Measurements from ENCODE around the gene TAS2R14.

Gene TAS2R14

DNA sequence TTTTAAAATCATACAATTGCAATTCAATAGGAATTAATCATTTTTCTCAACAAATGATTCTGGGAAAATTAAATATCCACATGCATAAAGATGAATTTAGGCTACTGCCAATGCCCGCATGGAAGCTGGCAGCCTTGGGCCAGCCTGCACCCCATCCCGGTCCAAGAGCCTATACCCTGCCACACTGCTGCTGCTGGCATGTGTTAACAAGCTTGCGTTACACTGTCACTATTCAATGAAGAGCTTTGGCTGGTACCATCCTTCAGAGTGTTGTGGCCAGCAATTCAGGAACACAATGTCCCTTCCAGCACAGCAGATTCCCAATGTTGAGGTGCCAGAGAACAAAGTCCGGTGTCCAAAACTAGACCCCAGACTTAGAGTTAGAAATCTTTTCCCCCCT is 13.6 kb upstream of the TAS2R14 start:
- Histone ChIP-seq H4K91ac (ENCODE audit: low read depth, low read length, poor library complexity) (no peak overlapping the region), H3K27me3 (ENCODE audit: control insufficient read depth in 3 of 3, insufficient read depth in 3 of 3, low read depth in 1 of 3, low read length in 3 of 3) (no peaks in the 10 kb centered on the region), H2BK12ac (ENCODE audit: low read length) (no peak overlapping the region), H3K79me1 (ENCODE audit: low read depth, low read length) (no peaks in the 10 kb centered on the region), H3K14ac (ENCODE audit: low read length) (no peak overlapping the region), H2BK120ac (ENCODE audit: low read depth, low read length) (no peak overlapping the region), H3K4me2 (ENCODE audit: insufficient read depth, low read length, poor library complexity, severe bottlenecking) (no peak overlapping the region), H2AFZ (ENCODE audit: low read length) (no peak overlapping the region), H3K4me1 (ENCODE audit: control insufficient read depth in 2 of 2, insufficient read depth in 1 of 2, low read depth in 1 of 2, low read length in 2 of 2) (no peaks in the 10 kb centered on the region), H3K4ac (ENCODE audit: low read length) (no peak overlapping the region), H3K23ac (ENCODE audit: low read depth, low read length, poor library complexity) (no peak overlapping the region), H2BK5ac (ENCODE audit: low read length) (no peak overlapping the region), H3K18ac (ENCODE audit: low read length) (no peak overlapping the region), H3K27ac (replicated peaks; ENCODE audit: low read length) (no peak overlapping the region), H2AK5ac (ENCODE audit: low read depth, low read length) (no peak overlapping the region), H3K36me3 (replicated peaks in 1 of 2; ENCODE audit: control insufficient read depth in 2 of 2, insufficient read depth in 2 of 2, low read length in 2 of 2) (peaks cover 0 to 3% of the 10 kb centered on the region in 2 donors), H2BK15ac (ENCODE audit: low read length) (no peak overlapping the region), H3K9ac (ENCODE audit: low read depth, low read length, poor library complexity) (no peak overlapping the region), H4K8ac (ENCODE audit: low read depth, low read length) (no peak overlapping the region), H3K9me3 (replicated peaks in 1 of 2; ENCODE audit: control insufficient read depth in 2 of 2, insufficient read depth in 1 of 2, low read depth in 1 of 2, low read length in 2 of 2) (peaks cover 0 to 33% of the 10 kb centered on the region in 2 donors), H3K4me3 (ENCODE audit: low read length in 2 of 2) (peak overlapping the region in 1 of 2 donors; percentile 71)
- no peak for DNase-seq (ENCODE audit: low spot score)
- WGBS, 2 donors (ENCODE audit: extremely low coverage in 2 of 2, insufficient read length in 2 of 2, insufficient replicate concordance in 1 of 2), result no CpG with 5 or more reads among the region's 4 CpGs

DNA sequence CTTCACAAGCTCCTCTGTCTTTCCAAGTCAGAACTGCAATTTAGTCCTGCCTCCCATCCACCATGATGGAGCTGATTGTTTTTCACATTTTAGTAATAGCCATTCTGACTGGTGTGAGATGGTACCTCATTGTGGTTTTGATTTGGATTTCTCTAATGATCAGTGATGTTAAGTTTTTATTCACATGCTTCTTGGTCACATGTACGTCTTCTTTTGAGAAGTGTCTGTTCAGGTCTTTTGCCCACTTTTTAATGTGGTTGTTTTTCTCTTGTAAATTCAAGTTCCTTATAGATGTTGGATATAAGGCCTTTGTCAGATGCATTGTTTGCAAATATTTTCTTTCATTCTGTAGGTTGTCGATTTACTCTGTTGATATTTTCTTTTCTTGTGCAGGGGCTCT is 4.1 kb upstream of the TAS2R14 start:
- no peaks in the 10 kb centered on the region for H3K36me3 ChIP-seq (replicated peaks in 1 of 2; ENCODE audit: control insufficient read depth in 2 of 2, insufficient read depth in 2 of 2, low read length in 2 of 2)
- no peak overlapping the region for H2AFZ ChIP-seq (ENCODE audit: low read length)
- H3K79me1 ChIP-seq (ENCODE audit: low read depth, low read length), result no peaks in the 10 kb centered on the region
- H2BK5ac ChIP-seq (ENCODE audit: low read length), result no peak overlapping the region
- no peak overlapping the region for H2BK120ac ChIP-seq (ENCODE audit: low read depth, low read length)
- no peak overlapping the region for H2BK15ac ChIP-seq (ENCODE audit: low read length)
- H4K8ac ChIP-seq (ENCODE audit: low read depth, low read length), result no peak overlapping the region
- H3K27ac ChIP-seq (replicated peaks; ENCODE audit: low read length), result no peak overlapping the region
- H2AK5ac ChIP-seq (ENCODE audit: low read depth, low read length), result no peak overlapping the region
- H3K18ac ChIP-seq (ENCODE audit: low read length), result no peak overlapping the region
- DNase-seq (ENCODE audit: low spot score), result no peak
- no peaks in the 10 kb centered on the region for H3K27me3 ChIP-seq (ENCODE audit: control insufficient read depth in 3 of 3, insufficient read depth in 3 of 3, low read depth in 1 of 3, low read length in 3 of 3)
- H2BK12ac ChIP-seq (ENCODE audit: low read length), result no peak overlapping the region
- peaks cover 2 to 9% of the 10 kb centered on the region in 2 donors for H3K9me3 ChIP-seq (replicated peaks in 1 of 2; ENCODE audit: control insufficient read depth in 2 of 2, insufficient read depth in 1 of 2, low read depth in 1 of 2, low read length in 2 of 2)
- no peak overlapping the region for H3K14ac ChIP-seq (ENCODE audit: low read length)
- H4K91ac ChIP-seq (ENCODE audit: low read depth, low read length, poor library complexity), result no peak overlapping the region
- no CpG with 5 or more reads among the region's 2 CpGs for WGBS, 2 donors (ENCODE audit: extremely low coverage in 2 of 2, insufficient read length in 2 of 2, insufficient replicate concordance in 1 of 2)
- no peak overlapping the region for H3K4ac ChIP-seq (ENCODE audit: low read length)
- no peak overlapping the region for H3K4me2 ChIP-seq (ENCODE audit: insufficient read depth, low read length, poor library complexity, severe bottlenecking)
- no peak overlapping the region for H3K4me3 ChIP-seq (ENCODE audit: low read length in 2 of 2)
- H3K23ac ChIP-seq (ENCODE audit: low read depth, low read length, poor library complexity), result no peak overlapping the region
- H3K9ac ChIP-seq (ENCODE audit: low read depth, low read length, poor library complexity), result no peak overlapping the region
- H3K4me1 ChIP-seq (ENCODE audit: control insufficient read depth in 2 of 2, insufficient read depth in 1 of 2, low read depth in 1 of 2, low read length in 2 of 2), result no peaks in the 10 kb centered on the region

- peak overlapping the region; percentile 58 for H3K18ac ChIP-seq (ENCODE audit: low read length)
- no CpG with 5 or more reads among the region's 4 CpGs for WGBS, 2 donors (ENCODE audit: extremely low coverage in 2 of 2, insufficient read length in 2 of 2, insufficient replicate concordance in 1 of 2)
- no peak overlapping the region for H3K4ac ChIP-seq (ENCODE audit: low read length)
- no peak overlapping the region for H3K14ac ChIP-seq (ENCODE audit: low read length)
- H2BK5ac ChIP-seq (ENCODE audit: low read length), result no peak overlapping the region
- H3K27ac ChIP-seq (replicated peaks; ENCODE audit: low read length), result no peak overlapping the region
- H2AK5ac ChIP-seq (ENCODE audit: low read depth, low read length), result no peak overlapping the region
- H2BK120ac ChIP-seq (ENCODE audit: low read depth, low read length), result no peak overlapping the region
- no peak overlapping the region for H2BK15ac ChIP-seq (ENCODE audit: low read length)
- H3K4me3 ChIP-seq (ENCODE audit: low read length in 2 of 2), result no peak overlapping the region
- H3K9me3 ChIP-seq (replicated peaks in 1 of 2; ENCODE audit: control insufficient read depth in 2 of 2, insufficient read depth in 1 of 2, low read depth in 1 of 2, low read length in 2 of 2), result peaks cover 2 to 7% of the 10 kb centered on the region in 2 donors
- H3K27me3 ChIP-seq (ENCODE audit: control insufficient read depth in 3 of 3, insufficient read depth in 3 of 3, low read depth in 1 of 3, low read length in 3 of 3), result no peaks in the 10 kb centered on the region
- no peak overlapping the region for H2AFZ ChIP-seq (ENCODE audit: low read length)
- H3K79me1 ChIP-seq (ENCODE audit: low read depth, low read length), result no peaks in the 10 kb centered on the region
- no peaks in the 10 kb centered on the region for H3K4me1 ChIP-seq (ENCODE audit: control insufficient read depth in 2 of 2, insufficient read depth in 1 of 2, low read depth in 1 of 2, low read length in 2 of 2)
- H3K23ac ChIP-seq (ENCODE audit: low read depth, low read length, poor library complexity), result no peak overlapping the region
- DNase-seq (ENCODE audit: low spot score), result no peak
- H4K8ac ChIP-seq (ENCODE audit: low read depth, low read length), result no peak overlapping the region
- H3K4me2 ChIP-seq (ENCODE audit: insufficient read depth, low read length, poor library complexity, severe bottlenecking), result no peak overlapping the region
- no peaks in the 10 kb centered on the region for H3K36me3 ChIP-seq (replicated peaks in 1 of 2; ENCODE audit: control insufficient read depth in 2 of 2, insufficient read depth in 2 of 2, low read length in 2 of 2)
- no peak overlapping the region for H4K91ac ChIP-seq (ENCODE audit: low read depth, low read length, poor library complexity)
- H3K9ac ChIP-seq (ENCODE audit: low read depth, low read length, poor library complexity), result no peak overlapping the region
- no peak overlapping the region for H2BK12ac ChIP-seq (ENCODE audit: low read length)
Observed at GRCh38 chr12:10941916-10942607, 3.0 kb upstream of the TAS2R14 start.

DNA sequence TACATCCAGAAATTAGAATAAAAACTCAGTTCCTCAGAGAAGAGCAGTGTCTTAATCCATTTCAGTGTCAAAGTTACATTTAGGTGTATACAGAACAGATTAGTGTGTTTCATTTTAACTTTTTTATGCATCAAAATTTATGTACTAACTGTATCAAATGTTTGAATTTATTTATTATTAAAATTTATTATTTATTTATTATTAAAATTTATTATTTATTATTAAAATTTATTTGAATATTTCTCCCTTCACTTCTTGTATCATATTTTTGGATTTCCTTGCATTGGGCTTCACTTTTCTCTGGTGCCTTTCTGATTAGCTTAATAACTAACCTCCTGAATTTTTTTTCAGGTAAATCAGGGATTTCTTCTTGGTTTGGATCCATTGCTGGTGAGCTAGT is 2.3 kb upstream of the TAS2R14 start:
- Histone ChIP-seq H3K14ac (ENCODE audit: low read length) (no peak overlapping the region), H4K8ac (ENCODE audit: low read depth, low read length) (no peak overlapping the region), H3K9ac (ENCODE audit: low read depth, low read length, poor library complexity) (no peak overlapping the region), H3K4me1 (ENCODE audit: control insufficient read depth in 2 of 2, insufficient read depth in 1 of 2, low read depth in 1 of 2, low read length in 2 of 2) (no peaks in the 10 kb centered on the region), H3K4me3 (ENCODE audit: low read length in 2 of 2) (no peak overlapping the region), H3K23ac (ENCODE audit: low read depth, low read length, poor library complexity) (no peak overlapping the region), H3K9me3 (replicated peaks in 1 of 2; ENCODE audit: control insufficient read depth in 2 of 2, insufficient read depth in 1 of 2, low read depth in 1 of 2, low read length in 2 of 2) (peaks cover 0 to 2% of the 10 kb centered on the region in 2 donors), H4K91ac (ENCODE audit: low read depth, low read length, poor library complexity) (no peak overlapping the region), H2BK12ac (ENCODE audit: low read length) (no peak overlapping the region), H2AFZ (ENCODE audit: low read length) (no peak overlapping the region), H3K4ac (ENCODE audit: low read length) (no peak overlapping the region), H3K27me3 (ENCODE audit: control insufficient read depth in 3 of 3, insufficient read depth in 3 of 3, low read depth in 1 of 3, low read length in 3 of 3) (no peaks in the 10 kb centered on the region), H2AK5ac (ENCODE audit: low read depth, low read length) (no peak overlapping the region), H2BK120ac (ENCODE audit: low read depth, low read length) (no peak overlapping the region), H3K27ac (replicated peaks; ENCODE audit: low read length) (no peak overlapping the region), H2BK15ac (ENCODE audit: low read length) (no peak overlapping the region), H3K79me1 (ENCODE audit: low read depth, low read length) (no peaks in the 10 kb centered on the region), H3K4me2 (ENCODE audit: insufficient read depth, low read length, poor library complexity, severe bottlenecking) (no peak overlapping the region), H3K18ac (ENCODE audit: low read length) (no peak overlapping the region), H2BK5ac (ENCODE audit: low read length) (no peak overlapping the region), H3K36me3 (replicated peaks in 1 of 2; ENCODE audit: control insufficient read depth in 2 of 2, insufficient read depth in 2 of 2, low read length in 2 of 2) (no peaks in the 10 kb centered on the region)
- DNase-seq (ENCODE audit: low spot score), result no peak
